Mononuclear cell (primary cell): ENCODE measurements around the gene RAD51B. TPM values are rescaled to one million over a fixed set of nuclear protein-coding genes. Genes with fewer than 3 reads are reported as not detected.
"Not testable (repeated sequence)": the region's sequence is repeated elsewhere in the genome, so short reads cannot be mapped to it uniquely, and the experiment has no call there.

Source experiments
- H3K27me3 ChIP-seq: 2 replicates; pipeline ENCODE4 v1.6.0; 2011; ENCODE audit warnings: low read length, control low read depth; ENCODE audit not compliant: insufficient read depth
- H3K4me1 ChIP-seq: 2 replicates; pipeline ENCODE4 v1.5.1; 2011; ENCODE audit warnings: mild to moderate bottlenecking, low read length, control low read depth; ENCODE audit not compliant: insufficient read depth
- H3K4me3 ChIP-seq: 2 replicates; pipeline ENCODE4 v1.5.1; 2011; ENCODE audit warnings: mild to moderate bottlenecking, low read length, moderate library complexity
- H3K9me3 ChIP-seq: 2 replicates; pipeline ENCODE4 v1.5.1; 2011; ENCODE audit warnings: low read depth, mild to moderate bottlenecking, control low read depth, low read length
- total RNA-seq: library from RNA; depleted of rRNA; stranded (reverse); fragments of >200 nt; gene quantifications from one replicate; pipeline ENCODE4 v1.2.3, GENCODE V29; 2012

RAD51B gene
- total RNA-seq, 1 donor = 21.4 TPM

GRCh38 chr14:68285421-68286179, 466.0 kb downstream of the RAD51B start:
- Histone ChIP-seq H3K4me1 (peaks cover 69% of the 10 kb centered on the region), H3K4me3 (no peak overlapping the region), H3K9me3 (no peaks in the 10 kb centered on the region), H3K27me3 (no peaks in the 10 kb centered on the region)

GRCh38 chr14:68286667-68287066, 467.1 kb downstream of the RAD51B start:
- Histone ChIP-seq H3K9me3 (no peaks in the 10 kb centered on the region), H3K27me3 (no peaks in the 10 kb centered on the region), H3K4me3 (no peak overlapping the region), H3K4me1 (peaks cover 62% of the 10 kb centered on the region)

- H3K9me3 ChIP-seq, H3K27me3 ChIP-seq, H3K4me3 ChIP-seq: not testable (repeated sequence)
- H3K4me1 ChIP-seq = peaks cover 53% of the 10 kb centered on the region
Measured at GRCh38 chr14:68289452-68289851, 469.9 kb downstream of the RAD51B start.

- no peaks in the 10 kb centered on the region for H3K9me3 ChIP-seq
- H3K27me3 ChIP-seq = no peaks in the 10 kb centered on the region
- H3K4me1 ChIP-seq = peaks cover 36% of the 10 kb centered on the region
- no peak overlapping the region for H3K4me3 ChIP-seq
Measured at GRCh38 chr14:68291820-68292219, 472.2 kb downstream of the RAD51B start.

- H3K4me3 ChIP-seq = no peak overlapping the region
- peaks cover 34% of the 10 kb centered on the region for H3K4me1 ChIP-seq
Measured at GRCh38 chr14:68292441-68293215, 473.0 kb downstream of the RAD51B start.

GRCh38 chr14:68293404-68293803, 473.8 kb downstream of the RAD51B start:
- no peak overlapping the region for H3K4me3 ChIP-seq
- H3K4me1 ChIP-seq = peaks cover 31% of the 10 kb centered on the region
- no peaks in the 10 kb centered on the region for H3K27me3 ChIP-seq
- H3K9me3 ChIP-seq = no peaks in the 10 kb centered on the region

More at GRCh38 chr14:68292441-68293215, 473.0 kb downstream of the RAD51B start:
- H3K9me3 ChIP-seq = no peaks in the 10 kb centered on the region
- no peaks in the 10 kb centered on the region for H3K27me3 ChIP-seq

- Histone ChIP-seq H3K4me1 (peaks cover 27% of the 10 kb centered on the region), H3K27me3 (no peaks in the 10 kb centered on the region), H3K4me3 (no peak overlapping the region), H3K9me3 (no peaks in the 10 kb centered on the region)
Measured at GRCh38 chr14:68295316-68295816, 475.8 kb downstream of the RAD51B start.

GRCh38 chr14:68297039-68297438, 477.5 kb downstream of the RAD51B start:
- Histone ChIP-seq H3K27me3 (no peaks in the 10 kb centered on the region), H3K9me3 (no peaks in the 10 kb centered on the region), H3K4me3 (no peak overlapping the region), H3K4me1 (peaks cover 22% of the 10 kb centered on the region)

GRCh38 chr14:68297876-68298468, 478.4 kb downstream of the RAD51B start:
- no peak overlapping the region for H3K4me3 ChIP-seq
- H3K9me3 ChIP-seq = no peaks in the 10 kb centered on the region
- no peaks in the 10 kb centered on the region for H3K27me3 ChIP-seq
- H3K4me1 ChIP-seq = peaks cover 14% of the 10 kb centered on the region

- no peaks in the 10 kb centered on the region for H3K27me3 ChIP-seq
Measured at GRCh38 chr14:68300608-68301007, 481.0 kb downstream of the RAD51B start.

GRCh38 chr14:68301219-68301618, 481.6 kb downstream of the RAD51B start:
- H3K4me3 ChIP-seq = no peak overlapping the region
- no peaks in the 10 kb centered on the region for H3K4me1 ChIP-seq
- no peaks in the 10 kb centered on the region for H3K27me3 ChIP-seq
- no peaks in the 10 kb centered on the region for H3K9me3 ChIP-seq

More at GRCh38 chr14:68300608-68301007, 481.0 kb downstream of the RAD51B start:
- H3K4me3 ChIP-seq = no peak overlapping the region
- peaks cover 2% of the 10 kb centered on the region for H3K4me1 ChIP-seq
- H3K9me3 ChIP-seq = no peaks in the 10 kb centered on the region

GRCh38 chr14:68302938-68303337, 483.4 kb downstream of the RAD51B start:
- H3K9me3 ChIP-seq, H3K4me1 ChIP-seq, H3K4me3 ChIP-seq, H3K27me3 ChIP-seq: not testable (repeated sequence)

GRCh38 chr14:68305738-68306137, 486.2 kb downstream of the RAD51B start:
- Histone ChIP-seq H3K27me3 (no peaks in the 10 kb centered on the region), H3K9me3 (no peaks in the 10 kb centered on the region), H3K4me3 (no peak overlapping the region), H3K4me1 (peaks cover 20% of the 10 kb centered on the region)

GRCh38 chr14:68306265-68306933, 486.8 kb downstream of the RAD51B start:
- H3K27me3 ChIP-seq = no peaks in the 10 kb centered on the region
- H3K4me1 ChIP-seq = peaks cover 20% of the 10 kb centered on the region
- H3K4me3 ChIP-seq = no peak overlapping the region
- no peaks in the 10 kb centered on the region for H3K9me3 ChIP-seq
